ENCODE results near the gene IGDCC3. TPM values are rescaled to one million over a fixed set of nuclear protein-coding genes. Genes with fewer than 3 reads are reported as not detected.

IGDCC3 gene
- total and polyA plus RNA-seq, 4 experiments from 2014 or later: not detected

DNA sequence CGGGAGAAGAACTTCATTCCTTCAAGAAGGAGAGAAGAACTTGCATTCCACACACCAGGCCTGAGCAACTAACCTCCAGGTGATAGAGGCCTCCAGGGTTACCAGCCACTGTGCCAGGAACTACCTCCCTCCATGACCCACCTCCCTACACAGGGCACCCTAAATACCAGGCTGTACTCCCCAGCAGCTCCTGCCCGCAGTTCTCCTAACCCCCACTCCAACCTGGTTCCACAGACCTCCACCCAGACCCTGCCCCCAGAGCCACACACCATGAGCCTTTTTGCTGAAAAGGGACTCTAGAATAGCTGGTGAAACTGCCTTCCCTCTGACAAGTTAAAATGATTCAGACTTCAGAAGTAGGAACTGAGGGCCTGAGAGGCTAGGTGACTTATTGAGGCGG, 8.2 kb downstream of the IGDCC3 start:
- ChIA-PET CTCF (ENCODE audit: partially characterized antibody) (interaction anchor here (0.6 to 2.8 kb wide), 3 partner anchors 14 to 319 kb away, joined by 3 to 9 read pairs (median 6); no protein-coding TSS in a partner anchor), POLR2A (ENCODE audit: partially characterized antibody) (no interaction called here)
- no peaks in the 10 kb centered on the region for H3K9me3 ChIP-seq (ENCODE audit: control insufficient read depth in 1 of 2, low read length in 2 of 2)
- intact Hi-C loops (cut with micrococcal nuclease): no loop called here
- peaks cover 11 to 14% of the 10 kb centered on the region in 2 donors for H3K27me3 Mint-ChIP-seq
- H3K27ac Mint-ChIP-seq: peak overlapping the region in 1 of 7 donors; percentile 48
- no peak overlapping the region for H3K27ac ChIP-seq (ENCODE audit: low read depth, low read length)
- H3K4me1 ChIP-seq (ENCODE audit: insufficient read depth, low read length): no peaks in the 10 kb centered on the region
- H3K36me3 ChIP-seq (ENCODE audit: insufficient read depth, low read length): no peaks in the 10 kb centered on the region
- H3K9me3 Mint-ChIP-seq: no peaks in the 10 kb centered on the region
- H3K4me1 Mint-ChIP-seq: no peaks in the 10 kb centered on the region
- no peak overlapping the region for H3K4me3 Mint-ChIP-seq
- no peaks in the 10 kb centered on the region for H3K27me3 ChIP-seq (ENCODE audit: insufficient read depth, low read length)
- H3K36me3 Mint-ChIP-seq: no peaks in the 10 kb centered on the region
- H3K4me3 ChIP-seq (ENCODE audit: low read length in 2 of 2): no peak overlapping the region
- DNase-seq: no peak

DNA sequence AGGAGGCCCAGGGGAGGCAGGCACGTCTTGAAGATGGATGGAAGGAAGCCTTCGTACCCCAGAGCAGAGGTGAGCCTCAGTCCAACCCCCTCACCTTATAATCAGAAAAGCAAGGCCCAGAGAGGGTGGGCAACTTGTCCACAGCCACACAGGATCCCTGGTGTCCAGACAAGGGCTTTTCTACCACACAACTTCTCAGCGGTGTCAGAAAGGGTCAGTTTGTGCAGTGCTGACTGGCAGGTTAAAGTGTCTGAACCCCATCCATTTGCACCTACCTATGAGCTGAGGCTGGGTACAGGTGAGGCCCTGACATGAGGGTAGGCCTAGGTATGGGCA, 8.6 kb downstream of the IGDCC3 start:
- H3K36me3 Mint-ChIP-seq: no peaks in the 10 kb centered on the region
- DNase-seq: no peak

DNA sequence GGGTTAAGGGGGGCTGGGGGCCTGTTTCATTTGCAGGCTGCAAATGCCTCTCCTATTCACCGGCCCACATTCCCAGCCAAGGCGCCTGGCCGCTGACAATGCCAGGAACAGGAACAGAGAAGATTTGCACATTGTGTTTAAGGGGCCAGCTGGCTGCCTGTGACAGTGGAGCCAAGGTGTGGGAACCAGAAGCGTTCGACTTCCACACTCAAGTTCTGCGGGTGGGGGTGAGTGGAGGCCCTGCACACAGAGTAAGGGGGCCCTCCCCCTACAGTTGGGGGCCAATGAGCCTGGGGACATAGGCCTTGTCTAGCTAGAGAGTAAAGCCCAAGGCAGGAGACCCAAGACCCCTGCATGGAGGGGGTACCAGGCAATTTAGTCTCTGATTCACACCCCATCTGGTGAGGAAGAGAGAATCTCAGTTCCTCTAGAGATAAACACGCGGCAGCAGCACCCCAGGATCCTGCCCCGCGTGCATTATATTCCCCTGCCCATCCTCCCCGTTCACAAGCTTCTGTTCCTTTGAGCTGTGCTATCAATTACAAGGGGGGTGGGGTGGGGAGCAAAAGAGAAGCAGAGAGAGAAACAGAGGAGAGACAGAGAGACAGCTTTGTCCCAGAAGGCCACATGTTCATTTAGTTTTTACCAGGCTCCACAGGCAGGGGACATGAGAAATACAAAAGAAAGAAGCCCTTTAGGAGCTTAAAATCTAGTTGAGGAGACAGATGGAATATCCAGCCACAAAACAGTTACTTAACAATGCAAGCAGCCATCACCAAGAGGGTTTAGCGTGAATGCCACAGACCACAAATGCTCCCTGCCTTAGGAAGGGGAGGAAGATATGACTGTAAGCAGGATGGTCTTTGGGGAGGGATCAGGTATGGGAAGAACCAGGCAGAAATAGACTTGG, 9.2 kb downstream of the IGDCC3 start:
- intact Hi-C loops (cut with micrococcal nuclease): no loop called here

More for the DNA sequence above, 8.6 kb downstream of the IGDCC3 start:
- Histone ChIP-seq H3K27ac (ENCODE audit: low read depth, low read length) (no peak overlapping the region), H3K27me3 (ENCODE audit: insufficient read depth, low read length) (no peaks in the 10 kb centered on the region), H3K9me3 (ENCODE audit: control insufficient read depth in 1 of 2, low read length in 2 of 2) (no peaks in the 10 kb centered on the region), H3K4me1 (ENCODE audit: insufficient read depth, low read length) (no peaks in the 10 kb centered on the region), H3K4me3 (ENCODE audit: low read length in 2 of 2) (no peak overlapping the region), H3K36me3 (ENCODE audit: insufficient read depth, low read length) (no peaks in the 10 kb centered on the region)
- ChIA-PET CTCF (ENCODE audit: partially characterized antibody) (interaction anchor here (1.0 to 2.8 kb wide), 2 partner anchors 16 to 50 kb away, joined by 3 to 9 read pairs; no protein-coding TSS in a partner anchor), POLR2A (ENCODE audit: partially characterized antibody) (no interaction called here)
- peaks cover 9 to 11% of the 10 kb centered on the region in 2 donors for H3K27me3 Mint-ChIP-seq
- no peaks in the 10 kb centered on the region for H3K4me1 Mint-ChIP-seq
- no peak overlapping the region for H3K4me3 Mint-ChIP-seq
- H3K9me3 Mint-ChIP-seq: no peaks in the 10 kb centered on the region
- no peak overlapping the region for H3K27ac Mint-ChIP-seq
- intact Hi-C loops (cut with micrococcal nuclease): no loop called here

DNA sequence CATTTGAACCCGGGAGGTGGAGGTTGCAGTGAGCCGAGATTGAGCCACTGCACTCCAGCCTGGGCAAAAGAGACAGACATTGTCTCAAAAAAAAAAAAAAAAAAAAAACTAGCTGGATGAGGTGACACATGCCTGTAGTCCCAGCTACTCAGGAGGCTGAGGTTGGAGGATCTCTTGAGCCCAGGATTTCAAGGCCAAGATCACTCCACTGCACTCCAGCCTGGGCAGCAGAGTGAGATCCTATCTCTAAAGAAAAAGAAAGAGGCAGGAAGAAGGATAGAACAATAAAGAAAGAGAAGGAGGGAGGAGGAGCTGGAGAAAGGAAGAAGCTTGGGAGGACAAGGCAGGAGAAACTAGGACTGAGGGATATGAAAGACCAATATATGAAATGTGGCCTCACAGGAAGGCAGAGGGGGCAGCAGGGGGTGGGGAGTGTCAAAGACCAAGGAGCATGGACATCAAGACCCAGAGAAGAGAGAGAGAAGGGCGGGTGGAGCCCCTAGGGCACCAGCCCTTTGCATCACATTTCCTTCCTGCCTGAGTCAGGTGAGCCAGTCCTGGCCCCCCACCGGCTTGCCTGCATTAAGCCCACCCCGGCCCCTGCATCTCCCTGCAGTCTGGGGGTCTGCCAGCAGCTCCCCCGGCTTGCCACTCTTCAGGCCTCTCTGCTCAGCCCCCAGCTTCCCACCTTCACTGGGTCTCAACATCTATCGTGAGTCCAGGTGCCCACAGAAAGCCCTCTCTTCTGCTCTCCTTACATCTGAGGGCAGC, 11.5 kb downstream of the IGDCC3 start:
- H3K9me3 Mint-ChIP-seq: no peaks in the 10 kb centered on the region
- H3K27me3 ChIP-seq (ENCODE audit: insufficient read depth, low read length): peaks cover 4% of the 10 kb centered on the region
- peak overlapping the region in 1 of 7 donors; percentile 6 for H3K27ac Mint-ChIP-seq

More for the DNA sequence above, 9.2 kb downstream of the IGDCC3 start:
- no peak for DNase-seq
- Histone ChIP-seq H3K9me3 (ENCODE audit: control insufficient read depth in 1 of 2, low read length in 2 of 2) (no peaks in the 10 kb centered on the region), H3K27me3 (ENCODE audit: insufficient read depth, low read length) (peaks cover 2% of the 10 kb centered on the region), H3K4me3 (ENCODE audit: low read length in 2 of 2) (no peak overlapping the region), H3K36me3 (ENCODE audit: insufficient read depth, low read length) (no peaks in the 10 kb centered on the region), H3K4me1 (ENCODE audit: insufficient read depth, low read length) (no peaks in the 10 kb centered on the region), H3K27ac (ENCODE audit: low read depth, low read length) (no peak overlapping the region)
- ChIA-PET CTCF (ENCODE audit: partially characterized antibody) (interaction anchor here (1.0 to 2.8 kb wide), 2 partner anchors 17 to 49 kb away, joined by 3 to 9 read pairs; no protein-coding TSS in a partner anchor), POLR2A (ENCODE audit: partially characterized antibody) (no interaction called here)
- Mint-ChIP-seq H3K27ac (no peak overlapping the region), H3K4me3 (no peak overlapping the region), H3K36me3 (no peaks in the 10 kb centered on the region), H3K9me3 (no peaks in the 10 kb centered on the region), H3K27me3 (peaks cover 5 to 8% of the 10 kb centered on the region in 2 donors), H3K4me1 (no peaks in the 10 kb centered on the region)

DNA sequence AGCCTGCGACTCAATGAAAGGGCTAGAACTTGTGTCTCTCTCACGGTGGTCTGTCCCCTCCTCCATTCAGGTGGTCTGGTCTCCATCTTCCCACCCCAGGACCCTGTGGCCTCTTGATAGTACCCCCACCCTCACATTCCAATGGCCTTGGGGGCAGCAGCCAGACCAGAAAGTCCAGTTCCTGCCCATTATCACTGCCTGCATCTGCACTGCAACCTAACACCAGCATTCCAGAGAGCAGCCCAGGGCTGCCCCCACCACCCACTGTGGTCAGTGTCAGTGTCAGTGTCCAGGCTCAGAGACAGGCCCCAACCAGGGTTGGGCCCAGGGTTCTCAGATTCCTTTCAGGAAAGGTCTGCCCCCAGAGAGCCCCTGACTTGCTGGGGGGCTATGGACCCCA, 12.6 kb downstream of the IGDCC3 start:
- Histone ChIP-seq H3K27me3 (ENCODE audit: insufficient read depth, low read length) (peaks cover 4% of the 10 kb centered on the region), H3K9me3 (ENCODE audit: control insufficient read depth in 1 of 2, low read length in 2 of 2) (no peaks in the 10 kb centered on the region), H3K4me1 (ENCODE audit: insufficient read depth, low read length) (no peaks in the 10 kb centered on the region), H3K36me3 (ENCODE audit: insufficient read depth, low read length) (no peaks in the 10 kb centered on the region), H3K27ac (ENCODE audit: low read depth, low read length) (no peak overlapping the region), H3K4me3 (ENCODE audit: low read length in 2 of 2) (no peak overlapping the region)
- Mint-ChIP-seq H3K4me1 (no peaks in the 10 kb centered on the region), H3K27me3 (peaks cover 9 to 10% of the 10 kb centered on the region in 2 donors), H3K36me3 (no peaks in the 10 kb centered on the region), H3K27ac (no peak overlapping the region), H3K4me3 (no peak overlapping the region), H3K9me3 (no peaks in the 10 kb centered on the region)
- CTCF ChIA-PET (ENCODE audit: partially characterized antibody): no interaction called here
- intact Hi-C loops (cut with micrococcal nuclease): no loop called here
- POLR2A ChIA-PET (ENCODE audit: partially characterized antibody): no interaction called here
- no peak for DNase-seq

More for the DNA sequence above, 11.5 kb downstream of the IGDCC3 start:
- peak overlapping the region in 1 of 8 donors; percentile 17 for H3K4me3 Mint-ChIP-seq
- Histone ChIP-seq H3K4me1 (ENCODE audit: insufficient read depth, low read length) (no peaks in the 10 kb centered on the region), H3K9me3 (ENCODE audit: control insufficient read depth in 1 of 2, low read length in 2 of 2) (no peaks in the 10 kb centered on the region), H3K4me3 (ENCODE audit: low read length in 2 of 2) (no peak overlapping the region), H3K36me3 (ENCODE audit: insufficient read depth, low read length) (no peaks in the 10 kb centered on the region), H3K27ac (ENCODE audit: low read depth, low read length) (no peak overlapping the region)
- DNase-seq: no peak
- peaks cover 8 to 9% of the 10 kb centered on the region in 2 donors for H3K27me3 Mint-ChIP-seq
- intact Hi-C loops (cut with micrococcal nuclease): no loop called here
- H3K4me1 Mint-ChIP-seq: no peaks in the 10 kb centered on the region
- ChIA-PET CTCF (ENCODE audit: partially characterized antibody) (no interaction called here), POLR2A (ENCODE audit: partially characterized antibody) (no interaction called here)
- H3K36me3 Mint-ChIP-seq: no peaks in the 10 kb centered on the region

DNA sequence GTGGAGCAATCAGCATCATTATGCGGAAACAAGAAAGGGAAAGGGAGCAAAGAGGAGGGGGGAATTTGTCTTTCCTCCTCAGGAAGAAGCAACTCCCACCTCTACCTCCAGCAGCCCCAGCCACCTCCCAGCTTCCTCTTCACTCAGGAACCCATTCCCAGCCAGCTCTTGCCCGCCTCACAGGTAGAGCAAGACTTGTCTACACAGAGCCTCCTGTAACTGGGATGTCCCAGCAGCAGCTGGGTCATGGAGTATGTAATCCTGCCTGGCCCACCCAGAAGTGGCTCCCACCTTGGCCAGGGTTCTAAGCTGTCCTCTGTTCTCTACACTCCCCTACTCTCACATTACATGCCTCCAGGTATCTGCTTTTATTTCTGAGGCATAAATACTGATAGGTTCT, 14.0 kb downstream of the IGDCC3 start:
- POLR2A ChIA-PET (ENCODE audit: partially characterized antibody): no interaction called here
- Histone ChIP-seq H3K27me3 (ENCODE audit: insufficient read depth, low read length) (peaks cover 4% of the 10 kb centered on the region), H3K4me3 (ENCODE audit: low read length in 2 of 2) (no peak overlapping the region), H3K9me3 (ENCODE audit: control insufficient read depth in 1 of 2, low read length in 2 of 2) (no peaks in the 10 kb centered on the region), H3K27ac (ENCODE audit: low read depth, low read length) (no peak overlapping the region), H3K36me3 (ENCODE audit: insufficient read depth, low read length) (no peaks in the 10 kb centered on the region), H3K4me1 (ENCODE audit: insufficient read depth, low read length) (no peaks in the 10 kb centered on the region)
- intact Hi-C loops (cut with micrococcal nuclease): no loop called here
- H3K4me3 Mint-ChIP-seq: no peak overlapping the region
- CTCF ChIA-PET (ENCODE audit: partially characterized antibody): no interaction called here
- no peaks in the 10 kb centered on the region for H3K4me1 Mint-ChIP-seq
- no peaks in the 10 kb centered on the region for H3K36me3 Mint-ChIP-seq
- no peaks in the 10 kb centered on the region for H3K9me3 Mint-ChIP-seq
- H3K27ac Mint-ChIP-seq: no peak overlapping the region
- DNase-seq: no peak
- peaks cover 10 to 12% of the 10 kb centered on the region in 2 donors for H3K27me3 Mint-ChIP-seq

DNA sequence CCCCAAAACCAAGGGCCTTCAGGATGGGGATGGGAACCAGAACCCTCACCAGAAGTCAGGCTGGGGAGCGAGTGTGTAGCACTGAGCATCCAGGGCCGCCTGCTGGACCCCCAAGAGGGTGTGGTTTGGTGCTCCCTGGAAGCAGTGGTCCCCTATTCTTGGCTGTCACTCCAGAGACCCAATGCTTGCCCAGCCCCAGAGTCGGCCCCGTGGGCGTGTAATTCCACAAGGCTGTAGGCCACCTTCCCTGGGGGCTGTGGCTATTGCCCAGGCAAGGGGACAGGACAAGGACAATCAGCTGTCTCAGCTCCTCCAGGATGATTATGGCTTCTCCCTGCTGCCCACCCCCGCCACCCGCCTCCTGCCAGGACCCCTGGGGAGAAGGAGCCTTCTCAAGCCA, 14.5 kb downstream of the IGDCC3 start:
- no peak overlapping the region for H3K4me3 Mint-ChIP-seq
- H3K36me3 Mint-ChIP-seq: no peaks in the 10 kb centered on the region
- DNase-seq: no peak
- POLR2A ChIA-PET (ENCODE audit: partially characterized antibody): no interaction called here
- no peaks in the 10 kb centered on the region for H3K9me3 Mint-ChIP-seq
- H3K27ac Mint-ChIP-seq: no peak overlapping the region
- Histone ChIP-seq H3K9me3 (ENCODE audit: control insufficient read depth in 1 of 2, low read length in 2 of 2) (no peaks in the 10 kb centered on the region), H3K4me1 (ENCODE audit: insufficient read depth, low read length) (no peaks in the 10 kb centered on the region), H3K27ac (ENCODE audit: low read depth, low read length) (no peak overlapping the region), H3K36me3 (ENCODE audit: insufficient read depth, low read length) (no peaks in the 10 kb centered on the region), H3K27me3 (ENCODE audit: insufficient read depth, low read length) (peaks cover 4% of the 10 kb centered on the region), H3K4me3 (ENCODE audit: low read length in 2 of 2) (no peak overlapping the region)
- peaks cover 10 to 12% of the 10 kb centered on the region in 2 donors for H3K27me3 Mint-ChIP-seq
- CTCF ChIA-PET (ENCODE audit: partially characterized antibody): no interaction called here
- H3K4me1 Mint-ChIP-seq: no peaks in the 10 kb centered on the region
- intact Hi-C loops (cut with micrococcal nuclease): no loop called here

Data from CD4-positive, alpha-beta memory T cell (primary cell).